Spleen (tissue), 7 donors: Measurements from ENCODE around the gene SFMBT1.

ENCODE experiments used
- CTCF ChIP-seq, 11 experiments: fragments of 200-600 bp in 7 of 11; fragments of 450-650 bp in 4 of 11; sonication (generic) in 4 of 11; IDR thresholded peaks in 8 of 11; conservative IDR thresholded peaks in 3 of 11; 1 replicate in 7 of 11; 2 replicates in 4 of 11; pipeline versions ENCODE4 v1.4.0 to v1.8.0; 2016 to 2021; ENCODE audit warnings: antibody characterized with exemption in 11 of 11, inconsistent platforms in 4 of 11, mild to moderate bottlenecking in 1 of 11
- POLR2A ChIP-seq, 3 donors: fragments of 450-650 bp; IDR thresholded peaks; one replicate each; pipeline ENCODE4 v1.5.1; 2017; ENCODE audit warnings: antibody characterized with exemption in 3 of 3, mild to moderate bottlenecking in 1 of 3
- donor health status: DM: no; HTN: no; CAD: no; lungs with moderate emphysema.
- donor health status: DM: no; HTN: no; CAD: no.
- donor health status: DM: no; HTN: no; CAD: no.

DNA sequence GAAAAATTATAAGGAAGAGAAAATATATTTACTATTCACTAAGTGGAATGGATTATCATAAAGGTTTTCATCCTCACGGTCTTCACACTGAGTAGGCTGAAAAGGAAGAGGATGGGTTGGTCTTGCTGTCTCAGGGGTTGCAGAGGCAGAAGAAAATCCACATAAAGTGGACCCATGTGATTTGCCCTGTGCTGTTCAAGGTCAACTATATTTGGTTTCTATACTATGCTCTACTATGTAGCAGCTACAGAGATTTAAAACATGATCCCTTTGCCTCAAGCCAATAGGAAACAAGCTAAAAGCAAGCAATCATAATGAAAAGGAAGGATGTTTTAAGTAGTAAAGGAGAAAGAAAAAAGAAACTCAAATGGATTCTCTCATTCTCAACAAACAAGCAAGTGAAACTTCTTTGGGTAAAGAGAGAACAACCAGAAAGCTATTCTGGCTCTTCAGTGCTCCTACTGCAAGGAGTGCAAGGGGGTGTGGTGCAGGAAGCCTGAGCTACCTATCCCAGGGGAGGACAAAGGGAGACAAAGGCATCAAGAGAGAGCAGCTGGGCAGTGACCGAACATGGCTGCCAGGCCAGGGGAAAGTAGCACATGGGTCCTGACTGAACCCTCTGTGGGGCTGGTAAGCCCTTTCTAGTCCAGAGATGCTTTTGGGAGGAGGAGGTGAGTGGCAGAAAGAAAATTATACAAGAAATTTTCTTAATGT is 35.9 kb downstream of the SFMBT1 start:
- TF ChIP-seq POLR2A (IDR thresholded peaks at IDR 0.05) (no peak), CTCF (IDR thresholded peaks at IDR 0.05 in 8 of 11, conservative IDR thresholded peaks at IDR 0.05 in 3 of 11) (no peak)
